NCI-H2171 treated with DMSO at 0.1 percent for 48 hours (cell line): Measurements from ENCODE around the gene TNIK.
A peak's percentile ranks its signal among the peaks of the same experiment; 100 is the strongest.

Experiments used
- DNase-seq: peaks from one replicate; lab custom pipeline; 2025; lab: John Stamatoyannopoulos, UW

TNIK gene

DNA sequence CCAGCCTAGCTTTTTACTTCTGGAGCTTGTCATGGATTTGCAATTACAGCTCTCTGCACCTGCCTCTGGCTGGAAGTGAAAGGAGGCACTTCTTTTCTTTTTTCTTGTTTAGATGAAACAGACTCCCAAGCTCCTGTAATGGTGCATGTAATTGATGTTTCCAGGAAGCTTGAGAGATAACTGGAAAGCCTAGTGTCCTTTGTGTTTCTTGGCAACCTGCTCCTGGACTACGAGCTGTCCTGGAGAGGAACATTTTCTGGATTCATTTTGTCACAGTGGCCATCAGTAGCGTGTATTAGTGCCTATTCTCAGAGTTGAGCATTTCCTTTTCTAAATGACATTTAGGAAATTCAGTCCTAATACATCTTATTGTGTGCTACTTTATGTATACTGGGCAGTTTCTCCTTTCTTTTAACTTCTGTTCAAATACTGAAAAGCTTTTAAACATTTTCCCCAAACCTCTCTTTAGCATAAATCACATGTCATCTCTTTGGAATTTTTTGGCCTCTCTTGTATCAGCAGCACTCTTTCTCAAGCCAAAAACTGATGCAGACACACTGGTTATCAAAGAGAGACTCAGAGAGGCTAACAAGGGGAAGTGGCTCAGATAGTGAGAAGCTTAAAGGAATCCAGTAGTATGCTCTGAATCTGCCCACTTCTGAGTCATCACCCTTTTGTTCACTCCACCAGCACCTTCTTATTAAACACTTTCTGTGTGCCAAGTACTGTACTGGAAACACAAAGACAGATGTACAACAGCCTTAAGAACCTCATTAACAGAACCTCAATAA, 371.0 kb downstream of the TNIK start:
- no peak for DNase-seq

DNA sequence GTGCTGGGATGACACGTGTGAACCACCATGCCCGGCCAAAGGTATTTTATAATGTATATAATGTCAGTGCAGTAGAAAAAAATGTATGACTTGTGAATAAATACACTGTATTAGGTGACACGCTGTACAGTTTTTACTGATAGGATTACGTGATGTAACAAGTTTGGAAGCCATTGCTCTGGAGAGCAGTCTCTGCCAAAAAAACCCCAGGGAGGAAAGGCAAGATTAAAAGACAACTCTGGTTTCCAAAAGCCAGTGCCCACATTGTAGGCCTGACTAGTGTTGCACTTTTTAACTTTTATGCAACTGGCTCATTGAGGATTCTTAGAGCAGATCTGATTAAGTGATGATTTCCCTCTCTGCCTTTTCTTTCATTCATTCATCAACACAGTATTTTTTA, 371.7 kb downstream of the TNIK start:
- no peak for DNase-seq

DNA sequence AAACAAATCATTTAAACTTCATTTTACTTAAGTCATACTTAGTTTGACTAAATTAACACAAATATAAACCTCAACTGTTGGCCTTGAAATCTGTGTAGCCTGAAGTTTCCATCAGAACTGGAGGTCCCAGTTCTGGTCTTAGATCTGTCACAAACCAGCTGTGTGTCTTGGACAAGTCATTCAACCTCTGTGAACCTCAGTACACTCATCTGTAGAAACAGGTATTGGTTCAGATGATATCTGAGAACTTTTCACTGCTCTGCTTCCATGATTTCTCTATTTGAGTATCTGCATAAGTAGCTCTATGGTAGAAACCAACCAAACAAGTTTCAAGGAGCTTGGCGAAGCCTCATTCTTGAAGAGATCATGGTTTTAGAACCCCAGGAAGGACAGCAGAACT, 373.3 kb downstream of the TNIK start:
- DNase-seq, result no peak

DNA sequence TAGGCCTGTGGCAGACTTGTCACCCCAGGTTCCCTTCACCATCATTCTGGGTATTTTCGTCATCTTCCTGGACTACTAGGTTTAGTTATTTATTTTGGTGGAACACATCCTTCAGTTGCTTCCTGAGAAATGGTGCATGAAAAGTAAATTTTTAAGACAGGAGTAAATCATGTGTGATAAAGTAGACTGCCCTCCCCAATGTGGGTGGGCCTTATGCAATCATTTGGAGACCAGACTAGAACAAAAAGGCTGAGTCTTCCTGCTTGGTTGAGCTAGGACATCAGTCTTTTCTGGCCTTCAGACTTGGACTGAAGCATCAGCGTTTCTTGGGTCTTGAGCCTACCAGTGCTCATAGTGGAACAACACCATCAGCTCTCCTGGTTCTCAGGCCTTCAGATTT, 382.9 kb downstream of the TNIK start:
- no peak for DNase-seq

DNA sequence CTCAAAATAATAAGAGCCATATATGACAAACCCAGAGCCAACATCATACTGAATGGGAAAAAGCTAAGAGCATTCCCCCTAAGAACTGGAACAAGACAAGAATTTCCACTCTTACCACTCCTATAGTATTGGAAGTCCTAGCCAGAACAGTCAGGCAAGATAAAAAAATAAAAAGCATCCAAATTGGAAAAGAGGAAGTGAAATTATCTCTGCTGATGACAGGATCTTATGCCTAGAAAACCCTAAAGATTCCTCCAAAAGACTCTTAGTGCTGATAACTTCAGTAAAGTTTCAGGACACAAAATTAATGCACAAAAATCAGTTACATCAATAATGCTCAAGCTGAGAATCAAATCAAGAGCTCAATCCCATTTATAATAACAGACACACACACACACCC, 387.8 kb downstream of the TNIK start:
- no peak for DNase-seq

DNA sequence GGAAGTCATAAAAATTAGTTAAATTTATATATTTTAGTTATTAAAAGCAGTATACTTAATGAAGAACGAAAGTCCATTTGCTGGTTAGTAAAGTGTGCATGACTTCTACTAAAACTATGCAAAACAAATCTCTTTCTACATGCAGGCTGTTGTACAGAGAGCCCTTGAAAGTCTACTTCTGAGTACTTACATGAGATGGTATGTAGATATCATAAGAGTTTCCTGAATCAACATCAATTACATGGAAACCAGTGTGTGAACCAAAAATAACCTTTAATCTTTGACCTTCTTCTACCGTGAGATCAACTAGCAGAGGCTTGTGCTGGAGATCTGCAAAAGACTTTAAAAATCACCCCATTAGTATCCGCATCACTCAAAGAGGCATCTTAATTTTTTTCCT, 391.5 kb downstream of the TNIK start:
- DNase-seq, result no peak

DNA sequence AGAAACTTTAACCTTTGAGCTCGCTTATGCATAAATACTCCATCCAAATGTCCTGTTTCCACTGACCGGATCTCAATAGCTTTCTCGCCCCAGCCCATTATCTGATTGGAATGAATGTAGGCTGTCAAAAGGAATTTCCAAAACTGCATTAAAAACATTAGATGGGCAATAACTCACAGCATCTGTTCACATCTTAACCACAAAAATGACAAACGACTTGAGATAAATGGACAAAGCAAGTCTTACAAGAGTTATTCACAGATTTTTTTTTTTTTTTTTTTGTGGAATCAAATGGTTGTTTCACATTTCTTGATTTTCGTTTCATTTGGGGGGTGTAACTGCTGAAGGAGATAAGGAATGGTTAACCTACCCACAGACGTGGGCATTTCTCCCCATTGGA, 394.0 kb downstream of the TNIK start:
- DNase-seq, result no peak

DNA sequence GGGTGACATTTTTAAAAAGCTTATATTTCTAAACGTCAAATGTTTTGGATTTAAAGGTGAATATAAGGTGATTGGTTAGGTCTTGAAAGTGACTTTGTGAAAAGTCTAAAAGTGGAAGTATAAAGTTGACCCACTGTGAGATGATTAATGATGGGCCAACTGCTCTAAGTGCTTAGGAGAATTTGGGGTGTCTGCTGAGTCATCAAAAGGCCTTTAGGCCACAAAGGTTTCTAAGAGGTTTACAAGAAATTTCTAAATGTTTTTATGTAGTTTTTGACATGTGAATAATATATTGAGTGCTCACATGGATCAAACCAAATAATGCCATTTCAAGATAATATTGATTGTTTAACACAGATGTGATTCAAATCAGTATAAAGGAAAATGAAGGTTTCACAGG, 394.5 kb downstream of the TNIK start:
- no peak for DNase-seq

DNA sequence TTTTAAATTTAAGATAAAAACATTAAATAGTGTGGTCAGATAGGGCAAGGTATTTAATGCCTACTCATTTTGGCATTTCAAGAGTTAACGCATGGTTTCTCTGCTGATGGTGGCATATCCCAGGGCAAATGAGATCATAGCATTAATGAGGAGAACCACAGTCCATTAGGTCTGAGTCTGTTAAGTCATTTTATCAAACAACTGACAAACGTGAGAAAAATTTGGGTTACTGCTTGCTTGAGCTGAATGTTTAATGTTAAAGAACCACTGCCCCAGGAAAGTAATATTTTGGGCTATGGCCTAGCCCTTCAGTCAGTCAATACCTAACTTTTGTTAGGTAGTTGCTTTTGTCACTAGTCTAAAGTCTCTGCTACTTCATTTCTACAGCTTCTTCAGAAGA, 395.7 kb downstream of the TNIK start:
- DNase-seq, result no peak

DNA sequence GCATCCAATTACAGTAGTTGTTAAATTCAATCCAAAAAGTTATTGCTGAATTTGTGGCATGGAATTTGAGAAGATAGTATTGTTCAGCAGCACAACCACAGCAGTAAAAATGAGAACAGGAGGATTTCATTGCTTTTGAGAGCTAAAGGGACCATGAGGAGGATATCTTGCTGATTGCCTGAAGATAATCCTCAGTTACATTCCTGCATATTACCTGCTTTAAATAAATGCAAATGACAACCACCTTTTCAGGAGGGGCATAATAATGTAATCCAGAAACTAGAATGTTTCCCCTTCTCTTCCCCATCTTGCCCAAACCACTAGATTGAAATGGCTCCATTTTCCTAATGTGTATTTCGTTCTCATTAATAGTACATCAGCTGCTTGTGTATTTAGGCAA, 398.5 kb downstream of the TNIK start:
- DNase-seq, result no peak

DNA sequence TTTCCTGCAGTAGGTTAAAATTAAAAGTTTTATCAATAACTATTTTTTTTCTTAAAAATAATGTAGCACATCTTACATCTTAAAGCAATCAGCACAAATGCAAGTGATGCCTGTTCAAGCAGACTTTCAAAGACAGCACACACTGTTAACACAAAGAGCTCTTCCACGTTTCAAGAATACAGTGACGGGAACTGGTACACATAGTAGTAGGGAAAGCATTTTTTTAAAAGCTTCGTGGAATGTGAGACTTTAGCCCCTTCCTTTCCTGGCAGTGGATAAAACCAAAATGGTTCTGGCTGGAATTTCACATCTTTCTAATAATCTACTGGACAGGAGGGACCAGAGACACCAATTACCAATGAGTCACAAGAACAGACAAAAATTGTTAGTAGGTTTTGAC, 400.2 kb downstream of the TNIK start:
- no peak for DNase-seq

DNA sequence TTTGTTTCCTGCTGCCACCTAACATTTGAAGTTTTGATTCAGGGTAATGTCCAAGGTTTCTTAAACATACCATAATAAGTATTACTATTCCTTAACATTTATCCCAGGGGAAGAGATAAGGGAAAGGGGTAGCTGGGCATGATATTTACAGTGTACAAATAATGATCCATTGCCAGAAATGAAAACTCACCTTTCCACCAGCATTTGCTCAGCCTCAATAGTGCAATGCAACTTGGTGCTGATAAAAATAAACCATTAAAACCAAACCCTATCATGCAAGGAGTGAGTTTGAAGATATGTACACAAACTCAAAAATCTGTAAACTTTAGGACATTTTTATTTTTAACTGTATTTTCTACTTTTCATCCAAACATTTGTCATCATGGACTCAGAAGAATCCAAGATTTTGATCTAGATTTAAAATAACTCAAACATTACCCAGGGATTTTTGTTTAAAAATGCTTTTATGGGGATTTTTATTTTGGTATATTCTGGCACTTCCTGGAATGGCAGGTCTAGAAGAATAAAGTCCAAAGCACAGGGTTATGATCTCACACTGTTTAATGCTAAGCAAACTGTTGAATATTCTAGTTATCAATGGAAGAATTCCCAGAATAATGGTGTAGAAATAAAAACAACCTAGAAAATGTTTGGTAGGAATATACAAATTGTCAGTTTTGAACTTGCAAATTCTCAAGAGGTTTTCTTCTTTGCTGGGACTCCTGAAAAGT, 401.2 kb downstream of the TNIK start:
- DNase-seq, result no peak

DNA sequence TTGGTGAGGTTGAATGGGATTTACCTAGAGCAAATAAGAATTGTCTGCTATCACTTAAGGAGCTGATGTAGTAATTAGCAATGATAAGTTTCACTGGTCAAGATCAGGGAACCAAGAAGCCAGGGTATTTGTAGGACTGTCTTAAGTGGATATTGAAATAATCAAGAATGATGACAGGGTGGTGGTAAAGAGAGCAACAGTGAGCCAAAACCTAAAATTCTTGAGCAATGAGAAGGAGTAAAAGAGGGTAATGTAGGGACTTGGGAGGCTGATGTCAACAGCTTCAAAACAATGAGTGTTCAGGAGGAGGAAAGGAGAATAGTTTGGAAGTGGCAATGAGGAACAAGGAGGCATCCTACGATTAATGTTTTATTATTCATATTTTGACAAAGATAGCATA, 402.1 kb downstream of the TNIK start:
- DNase-seq, result no peak

DNA sequence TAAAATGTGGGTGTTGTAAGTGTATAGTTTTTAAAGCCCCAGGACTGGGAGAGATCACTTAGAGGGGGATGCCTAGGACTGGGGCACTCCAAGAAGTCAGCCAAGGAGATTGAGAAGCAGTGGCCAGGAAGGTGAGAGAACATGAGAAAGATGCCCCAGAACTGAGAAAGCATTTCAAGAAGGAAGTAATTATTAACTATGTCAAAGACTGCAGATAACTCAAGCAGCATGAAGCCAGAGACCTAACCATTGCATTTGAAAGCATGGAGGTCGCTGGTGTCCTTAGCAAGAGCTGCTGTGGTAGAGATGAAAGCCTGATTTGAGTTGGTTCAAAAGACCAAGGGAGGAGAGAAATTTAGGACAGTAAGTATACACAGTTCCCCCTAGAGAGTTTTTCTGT, 403.1 kb downstream of the TNIK start:
- DNase-seq, result no peak

DNA sequence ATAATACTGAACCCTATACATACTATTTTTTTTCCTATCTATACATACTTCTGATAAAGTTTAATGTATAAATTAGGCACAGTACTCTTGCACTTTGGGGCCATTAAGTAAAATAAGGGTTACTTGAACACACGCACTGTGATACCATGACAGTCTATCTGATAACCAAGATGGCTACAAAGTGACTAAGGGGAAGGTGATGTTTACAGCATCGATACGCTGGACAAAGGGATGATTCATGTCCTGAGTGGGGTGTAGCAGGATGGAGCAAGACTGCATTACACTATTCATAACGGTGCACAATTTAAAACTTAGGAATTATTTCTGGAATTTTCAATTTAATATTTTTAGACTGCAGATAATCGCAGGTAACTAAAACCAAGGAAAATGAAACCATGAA, 403.7 kb downstream of the TNIK start:
- DNase-seq, result no peak

DNA sequence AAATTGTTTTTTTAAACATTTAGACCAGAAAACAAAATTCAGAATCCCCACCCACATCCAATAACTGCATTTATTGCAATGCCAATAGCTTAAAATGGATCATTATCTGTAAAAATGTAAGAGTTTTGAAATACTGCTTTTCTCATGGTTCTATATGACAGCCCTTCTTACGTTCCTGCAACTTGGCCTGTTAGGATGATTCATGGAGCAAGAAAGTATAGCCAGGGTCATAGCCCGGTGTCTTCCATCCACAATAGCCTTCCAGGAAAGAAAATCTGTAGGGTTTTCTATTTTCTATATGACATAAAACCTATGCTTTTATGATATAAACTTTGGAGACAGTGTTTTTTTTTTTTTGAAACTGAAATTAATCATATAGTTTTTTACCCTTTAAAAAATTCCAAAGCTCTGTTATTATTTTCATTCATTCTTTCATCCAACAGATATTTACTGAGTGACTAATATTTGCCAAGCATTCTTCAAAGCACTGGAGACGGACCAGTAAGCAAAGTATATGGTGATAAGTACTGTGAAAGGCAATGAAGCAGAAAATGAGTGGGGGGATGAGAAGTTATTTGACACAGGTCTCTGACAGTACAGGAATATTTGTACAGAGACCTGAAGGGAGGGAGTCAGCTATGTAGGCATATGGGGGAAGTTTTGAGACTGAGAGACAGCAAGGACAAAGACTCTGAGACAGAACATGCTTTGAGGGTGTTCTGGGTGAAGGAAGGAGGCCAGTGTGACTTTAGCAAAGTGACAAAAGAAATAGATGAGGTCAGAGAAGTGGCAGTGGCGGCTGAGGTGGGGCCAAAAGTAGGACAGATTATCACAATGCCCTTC, 404.6 kb downstream of the TNIK start:
- DNase-seq, result no peak

DNA sequence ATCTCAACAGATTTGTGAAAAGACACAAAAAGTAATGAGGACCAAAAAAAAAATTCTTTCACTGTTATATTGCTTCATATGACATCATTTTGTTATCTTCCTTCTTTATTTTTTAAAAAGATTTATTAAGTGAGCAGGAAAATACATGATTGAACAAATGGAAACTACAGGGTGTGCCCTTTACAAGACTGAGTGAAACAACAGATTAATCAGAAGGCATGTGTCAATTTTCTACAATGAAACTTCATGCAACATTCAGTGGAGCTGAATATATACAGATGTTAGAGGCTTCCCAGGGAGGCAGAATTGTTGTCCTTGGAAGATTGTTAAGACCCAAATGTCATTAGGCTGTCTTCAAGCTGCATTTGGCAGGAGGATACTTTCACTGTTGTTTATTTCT, 405.3 kb downstream of the TNIK start:
- DNase-seq, result no peak

DNA sequence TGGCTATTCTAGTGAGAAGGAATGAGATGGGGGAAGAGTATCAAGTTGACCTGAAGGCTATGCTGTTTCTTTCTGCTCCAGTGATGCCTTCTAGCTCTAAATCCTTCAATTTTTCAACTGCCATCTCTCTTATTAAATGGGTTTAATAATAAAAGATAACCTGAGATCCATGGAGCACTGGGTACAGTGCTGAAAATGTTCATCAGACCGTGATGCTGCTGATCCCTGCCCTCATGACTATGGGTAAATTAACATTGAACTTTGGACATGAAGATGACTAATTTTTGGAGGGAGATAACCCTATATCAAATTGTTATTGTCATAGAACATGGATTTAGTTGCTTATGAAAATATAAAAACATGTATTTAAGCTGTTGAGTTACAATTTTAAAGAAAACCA, 406.0 kb downstream of the TNIK start:
- no peak for DNase-seq

DNA sequence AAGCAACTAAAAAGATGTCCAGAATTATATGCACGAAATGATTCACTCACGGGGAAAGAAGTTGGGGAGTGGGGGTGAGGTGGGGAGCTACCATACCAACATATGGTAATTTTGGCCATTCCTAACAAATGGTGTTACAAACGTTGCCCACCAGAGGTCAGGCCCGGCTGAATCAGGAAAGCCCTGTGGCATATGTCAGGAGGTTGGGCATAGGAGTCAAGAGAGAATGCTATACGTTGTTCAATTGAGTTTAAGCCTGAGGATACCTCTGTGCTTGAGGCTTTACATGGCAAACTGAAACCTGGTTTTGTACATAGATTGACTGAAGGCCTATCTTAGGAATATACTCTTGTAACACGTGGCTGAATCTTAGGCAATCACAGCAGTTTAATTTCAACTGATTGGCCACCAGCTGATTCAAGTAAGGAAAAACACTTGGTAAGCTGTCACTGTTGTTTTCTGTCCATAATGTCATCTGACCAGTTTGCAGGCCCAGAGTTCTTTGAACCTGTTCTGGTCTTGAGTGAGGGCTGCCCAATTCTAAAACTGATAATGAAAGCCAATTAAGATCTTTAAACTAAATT, 410.3 kb downstream of the TNIK start:
- peak; percentile 77 for DNase-seq

DNA sequence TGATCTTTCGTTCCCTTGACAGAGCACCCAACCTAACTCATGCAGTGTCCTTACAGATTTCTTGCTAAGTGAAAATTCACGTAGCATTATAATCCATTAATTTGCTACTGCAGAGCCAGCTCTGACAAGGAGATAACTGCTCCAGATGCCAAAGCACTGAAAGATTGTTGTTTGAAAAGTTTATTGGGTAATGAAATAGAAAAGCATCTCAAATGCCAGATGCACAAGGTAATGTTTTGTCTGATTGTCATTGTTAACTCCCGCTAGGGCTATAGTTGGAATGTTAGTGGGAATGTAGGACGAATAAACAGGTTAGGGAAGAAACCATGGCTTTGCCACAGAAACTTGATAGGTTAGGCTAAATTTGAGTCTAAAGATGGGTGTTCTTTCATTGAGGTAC, 413.4 kb downstream of the TNIK start:
- no peak for DNase-seq

DNA sequence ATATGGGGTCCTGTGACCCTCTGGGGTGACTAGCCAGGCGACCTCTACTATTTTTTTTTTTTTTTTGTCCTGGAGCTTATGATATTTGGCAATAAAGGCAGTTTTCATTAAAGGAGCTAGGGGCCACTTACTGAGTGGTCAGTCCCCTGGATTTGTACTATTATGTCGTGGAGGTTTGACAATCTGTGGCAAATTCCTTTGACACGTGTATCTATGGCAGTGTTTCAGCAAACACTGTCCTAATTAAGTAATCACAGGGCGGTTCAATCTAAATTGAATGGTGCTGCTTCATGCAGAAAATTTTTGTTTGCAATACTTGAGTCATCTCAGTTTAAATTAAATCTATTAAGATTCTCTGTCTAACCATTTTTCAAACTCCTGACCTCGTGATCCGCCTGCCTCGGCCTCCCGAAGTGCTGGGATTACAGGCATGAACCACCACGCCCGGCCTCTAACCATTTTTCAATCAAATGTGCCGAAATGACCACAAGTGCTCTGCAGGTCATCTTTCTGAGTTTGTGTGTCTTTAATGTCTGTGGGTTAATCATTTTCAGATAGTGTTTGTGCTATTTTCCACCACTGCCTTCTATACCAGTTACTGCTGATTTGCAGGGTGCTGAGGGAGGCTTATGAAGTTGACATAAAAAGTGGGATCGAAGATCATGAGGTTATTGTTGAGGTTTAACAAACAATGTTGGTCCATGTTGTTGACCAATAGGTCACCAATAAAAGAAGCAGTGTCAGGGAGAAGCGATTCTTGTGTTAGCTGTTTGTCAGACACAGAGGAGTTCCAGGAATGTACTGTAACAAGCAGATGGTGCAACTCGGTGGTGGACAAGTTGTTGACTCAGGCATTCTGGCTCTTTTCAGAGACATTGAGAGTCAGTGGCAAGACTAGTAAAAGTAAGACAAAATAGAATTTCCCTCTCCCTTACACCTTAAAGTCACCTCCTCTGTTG, 415.1 kb downstream of the TNIK start:
- DNase-seq, result no peak
